ENCODE measurements around the gene JAKMIP3.

- TF ChIP-seq POLR2AphosphoS5 (IDR thresholded peaks at IDR 0.05; ENCODE audit: low read depth, low read length) (no peak), TAF1 (IDR thresholded peaks at IDR 0.05; ENCODE audit: borderline replicate concordance, insufficient read depth, low read length) (no peak), SIN3A (IDR thresholded peaks at IDR 0.05; ENCODE audit: borderline replicate concordance, insufficient read depth, low read length) (no peak), REST (IDR thresholded peaks at IDR 0.05; ENCODE audit: insufficient read depth in 1 of 2, low read depth in 2 of 2, low read length in 2 of 2) (no peak), FOXP2 (optimal IDR thresholded peaks at IDR 0.05; ENCODE audit: borderline replicate concordance, extremely low read depth, extremely low read length, insufficient read depth) (no peak)
These were observed 13.6 kb upstream of the JAKMIP3 start for GRCh38 chr10:132052124-132052523.
